Measurements from ENCODE around the gene IGF2R. TPM values are rescaled to one million over a fixed set of nuclear protein-coding genes. Genes with fewer than 3 reads are reported as not detected.

IGF2R gene
- total and polyA plus RNA-seq, 2 of the 13 experiments (the other 11 are each of a cell fraction or from before 2014, with no cell fraction given) = 38.3 to 70.0 TPM

GRCh38 chr6:160034036-160034930 is 65.4 kb downstream of the IGF2R start:
- intact Hi-C loops (cut with micrococcal nuclease; ENCODE audit: unreplicated experiment) (no loop called here), in situ Hi-C loops (cut with HindIII; ENCODE audit: extremely low pct_ligation_motif_present, low pct_unique_long_range_greater_than_20kb) (no loop called here)
- peaks cover 49 to 91% of the 10 kb centered on the region in 2 experiments for H3K36me3 ChIP-seq (replicated peaks in 1 of 2; ENCODE audit: control insufficient read depth in 1 of 2, insufficient read depth in 2 of 2, low read length in 2 of 2)
- FAIRE-seq (no peak), ATAC-seq (no peak), DNase-seq (ENCODE audit: low spot score) (no peak)
- H3K9ac ChIP-seq (ENCODE audit: insufficient read depth, low read depth, low read length) = no peak overlapping the region
- CTCF ChIA-PET (ENCODE audit: low intra/inter-chr PET ratio, low total read pairs) = no interaction called here
- no peak overlapping the region for H3K4me2 ChIP-seq (ENCODE audit: low read depth, low read length)
- no TSS peak for BruUV-seq (replicated peaks)
- H2AFZ ChIP-seq (ENCODE audit: low read length) = no peak overlapping the region
- H3K27me3 ChIP-seq (ENCODE audit: control insufficient read depth in 1 of 2, insufficient read depth in 2 of 2, low read length in 2 of 2) = no peaks in the 10 kb centered on the region
- WGBS (ENCODE audit: low lambda C conversion rate) = 94% methylated on average over 17 of the region's 17 CpGs
- no peaks in the 10 kb centered on the region for H3K4me1 ChIP-seq (ENCODE audit: insufficient read depth, low read length)
- no peak overlapping the region for H3K4me3 ChIP-seq (replicated peaks in 1 of 3; ENCODE audit: insufficient read depth in 1 of 3, low read depth in 2 of 3, low read length in 3 of 3)
- no peaks in the 10 kb centered on the region for H4K20me1 ChIP-seq (ENCODE audit: insufficient read depth, low read length)
- no peaks in the 10 kb centered on the region for H3K9me3 ChIP-seq (ENCODE audit: low read length)
- POLR2A ChIA-PET = no interaction called here
- no peaks in the 10 kb centered on the region for H3K79me2 ChIP-seq (ENCODE audit: insufficient read depth, low read length)
- H3K27ac ChIP-seq (ENCODE audit: extremely low read length, insufficient read depth, low read length) = no peak overlapping the region
- TF ChIP-seq FOXM1 (CRISPR knock-in tag; IDR thresholded peaks at IDR 0.05) (no peak), ZNF629 (CRISPR knock-in tag; conservative IDR thresholded peaks at IDR 0.05) (peak; percentile 47; the same call in 1 of the 2 replicates)

GRCh38 chr6:160035241-160035640 is 66.4 kb downstream of the IGF2R start:
- no TSS peak for BruUV-seq (replicated peaks)
- ChIA-PET POLR2A (no interaction called here), CTCF (ENCODE audit: low intra/inter-chr PET ratio, low total read pairs) (no interaction called here)
- 94% methylated on average over 7 of the region's 7 CpGs for WGBS (ENCODE audit: low lambda C conversion rate)
- H3K4me2 ChIP-seq (ENCODE audit: low read depth, low read length) = no peak overlapping the region
- H2AFZ ChIP-seq (ENCODE audit: low read length) = no peak overlapping the region
- ATAC-seq = no peak
- H3K9ac ChIP-seq (ENCODE audit: insufficient read depth, low read depth, low read length) = no peak overlapping the region
- intact Hi-C loops (cut with micrococcal nuclease; ENCODE audit: unreplicated experiment) = no loop called here
- no peak for FAIRE-seq
- DNase-seq (ENCODE audit: low spot score) = no peak
- no peaks in the 10 kb centered on the region for H3K27me3 ChIP-seq (ENCODE audit: control insufficient read depth in 1 of 2, insufficient read depth in 2 of 2, low read length in 2 of 2)
- in situ Hi-C loops (cut with HindIII; ENCODE audit: extremely low pct_ligation_motif_present, low pct_unique_long_range_greater_than_20kb) = no loop called here
- no peak overlapping the region for H3K4me3 ChIP-seq (replicated peaks in 1 of 3; ENCODE audit: insufficient read depth in 1 of 3, low read depth in 2 of 3, low read length in 3 of 3)
- no peaks in the 10 kb centered on the region for H3K4me1 ChIP-seq (ENCODE audit: insufficient read depth, low read length)
- no peak overlapping the region for H3K27ac ChIP-seq (ENCODE audit: extremely low read length, insufficient read depth, low read length)
- no peaks in the 10 kb centered on the region for H3K79me2 ChIP-seq (ENCODE audit: insufficient read depth, low read length)
- H3K9me3 ChIP-seq (ENCODE audit: low read length) = no peaks in the 10 kb centered on the region
- TF ChIP-seq RBM22 (optimal IDR thresholded peaks at IDR 0.05; ENCODE audit: low read length) = peak; percentile 46
- TF ChIP-seq ZNF597 (CRISPR knock-in tag; IDR thresholded peaks at IDR 0.05) = no peak
- TF ChIP-seq SMAD3 (CRISPR knock-in tag; IDR thresholded peaks at IDR 0.05) = no peak
- TF ChIP-seq FOXO4 (CRISPR knock-in tag; conservative IDR thresholded peaks at IDR 0.05) = no peak
- no peak for TF ChIP-seq ZSCAN20 (CRISPR knock-in tag; IDR thresholded peaks at IDR 0.05; ENCODE audit: borderline replicate concordance)
- H3K36me3 ChIP-seq (replicated peaks in 1 of 2; ENCODE audit: control insufficient read depth in 1 of 2, insufficient read depth in 2 of 2, low read length in 2 of 2) = peaks cover 45 to 89% of the 10 kb centered on the region in 2 experiments
- H4K20me1 ChIP-seq (ENCODE audit: insufficient read depth, low read length) = no peaks in the 10 kb centered on the region

All from HepG2 (cell line).